ENCODE data around the gene FILIP1. TPM values are rescaled to one million over a fixed set of nuclear protein-coding genes. Genes with fewer than 3 reads are reported as not detected.

The FILIP1 gene
- total RNA-seq, 6 donors from 2014 or later: 16.7 to 31.7 (median 21.7) TPM

GRCh38 chr6:75290136-75290945, 203.3 kb downstream of the FILIP1 start:
- Histone ChIP-seq H3K27ac (no peak overlapping the region), H3K9me3 (no peaks in the 10 kb centered on the region), H3K36me3 (no peaks in the 10 kb centered on the region), H3K27me3 (no peaks in the 10 kb centered on the region), H3K4me3 (no peak overlapping the region), H3K4me1 (peaks cover 8 to 13% (median 10%) of the 10 kb centered on the region in 4 donors)
- DNase-seq (peak in 1 of 2 donors; percentile 52), ATAC-seq (ENCODE audit: low FRiP score in 2 of 2) (no peak)
- TF ChIP-seq CTCF (IDR thresholded peaks at IDR 0.05) (no peak), POLR2A (IDR thresholded peaks at IDR 0.05) (no peak), EP300 (IDR thresholded peaks at IDR 0.05) (no peak), POLR2AphosphoS5 (IDR thresholded peaks at IDR 0.05) (no peak)
- WGBS, 2 donors: 64 to 69% methylated on average over 7 of the region's 7 CpGs

GRCh38 chr6:75288023-75288422, 205.6 kb downstream of the FILIP1 start:
- ATAC-seq (ENCODE audit: low FRiP score in 2 of 2) (no peak), DNase-seq (no peak)
- TF ChIP-seq CTCF (IDR thresholded peaks at IDR 0.05): no peak
- no peak for TF ChIP-seq POLR2AphosphoS5 (IDR thresholded peaks at IDR 0.05)
- no peak for TF ChIP-seq EP300 (IDR thresholded peaks at IDR 0.05)
- TF ChIP-seq POLR2A (IDR thresholded peaks at IDR 0.05): no peak
- H3K9me3 ChIP-seq: no peaks in the 10 kb centered on the region
- H3K36me3 ChIP-seq: no peaks in the 10 kb centered on the region
- no peak overlapping the region for H3K4me3 ChIP-seq
- no peaks in the 10 kb centered on the region for H3K27me3 ChIP-seq
- no peak overlapping the region for H3K27ac ChIP-seq
- WGBS, 2 donors: 86 to 93% methylated on average over 1 of the region's 1 CpG
- H3K4me1 ChIP-seq: peaks cover 12 to 15% (median 13%) of the 10 kb centered on the region in 4 donors

- Histone ChIP-seq H3K27ac (no peak overlapping the region), H3K27me3 (no peaks in the 10 kb centered on the region), H3K9me3 (no peaks in the 10 kb centered on the region), H3K4me3 (no peak overlapping the region), H3K4me1 (peaks cover 18 to 21% (median 19%) of the 10 kb centered on the region in 4 donors), H3K36me3 (no peaks in the 10 kb centered on the region)
- WGBS, 2 donors: 59 to 74% methylated on average over 1 of the region's 1 CpG
- TF ChIP-seq CTCF (IDR thresholded peaks at IDR 0.05) (no peak), POLR2A (IDR thresholded peaks at IDR 0.05) (no peak), POLR2AphosphoS5 (IDR thresholded peaks at IDR 0.05) (no peak), EP300 (IDR thresholded peaks at IDR 0.05) (no peak)
- ATAC-seq (ENCODE audit: low FRiP score in 2 of 2) (no peak), DNase-seq (no peak)
Measured at GRCh38 chr6:75287424-75287823, 206.2 kb downstream of the FILIP1 start.

- Histone ChIP-seq H3K4me1 (peaks cover 22 to 26% (median 24%) of the 10 kb centered on the region in 4 donors), H3K4me3 (no peak overlapping the region), H3K27ac (no peak overlapping the region), H3K36me3 (no peaks in the 10 kb centered on the region), H3K27me3 (no peaks in the 10 kb centered on the region), H3K9me3 (no peaks in the 10 kb centered on the region)
- WGBS, 2 donors: 92 to 94% methylated on average over 2 of the region's 2 CpGs
- ATAC-seq (ENCODE audit: low FRiP score in 2 of 2): no peak
- no peak for TF ChIP-seq POLR2AphosphoS5 (IDR thresholded peaks at IDR 0.05)
- no peak for DNase-seq
Measured at GRCh38 chr6:75286955-75287354, 206.6 kb downstream of the FILIP1 start.

- Histone ChIP-seq H3K4me3 (peak overlapping the region; percentile 52 to 93 (median 75)), H3K27ac (peak overlapping the region; percentile 91 to 94 (median 92)), H3K9me3 (no peaks in the 10 kb centered on the region), H3K36me3 (no peaks in the 10 kb centered on the region), H3K27me3 (no peaks in the 10 kb centered on the region), H3K4me1 (peaks cover 33 to 41% (median 36%) of the 10 kb centered on the region in 4 donors)
- DNase-seq (no peak), ATAC-seq (ENCODE audit: low FRiP score in 2 of 2) (peak in 1 of 2 donors; percentile 7)
- TF ChIP-seq POLR2AphosphoS5 (IDR thresholded peaks at IDR 0.05) (no peak), EP300 (IDR thresholded peaks at IDR 0.05) (no peak), CTCF (IDR thresholded peaks at IDR 0.05) (no peak), POLR2A (IDR thresholded peaks at IDR 0.05) (no peak)
- WGBS, 2 donors: 2 to 3% methylated on average over 6 of the region's 6 CpGs
Measured at GRCh38 chr6:75285283-75285639, 208.3 kb downstream of the FILIP1 start.

Measured in upper lobe of left lung (tissue), 6 donors.